PC-9 (cell line): ENCODE results near the gene DMRTA2.

Experiments used
- EZH2 ChIP-seq: fragments of 200-600 bp; sonication (generic); IDR thresholded peaks from 2 replicates; pipeline ENCODE4 v1.8.0; 2017; ENCODE audit warnings: antibody characterized with exemption, low read depth
- TF ChIP-seq, protein P1 (sequence below): fragments of 200-600 bp; sonication (generic); conservative IDR thresholded peaks from 2 replicates; pipeline ENCODE4 v1.6.1; 2017; ENCODE audit warnings: mixed run types, antibody characterized with exemption, mild to moderate bottlenecking, moderate library complexity

DNA sequence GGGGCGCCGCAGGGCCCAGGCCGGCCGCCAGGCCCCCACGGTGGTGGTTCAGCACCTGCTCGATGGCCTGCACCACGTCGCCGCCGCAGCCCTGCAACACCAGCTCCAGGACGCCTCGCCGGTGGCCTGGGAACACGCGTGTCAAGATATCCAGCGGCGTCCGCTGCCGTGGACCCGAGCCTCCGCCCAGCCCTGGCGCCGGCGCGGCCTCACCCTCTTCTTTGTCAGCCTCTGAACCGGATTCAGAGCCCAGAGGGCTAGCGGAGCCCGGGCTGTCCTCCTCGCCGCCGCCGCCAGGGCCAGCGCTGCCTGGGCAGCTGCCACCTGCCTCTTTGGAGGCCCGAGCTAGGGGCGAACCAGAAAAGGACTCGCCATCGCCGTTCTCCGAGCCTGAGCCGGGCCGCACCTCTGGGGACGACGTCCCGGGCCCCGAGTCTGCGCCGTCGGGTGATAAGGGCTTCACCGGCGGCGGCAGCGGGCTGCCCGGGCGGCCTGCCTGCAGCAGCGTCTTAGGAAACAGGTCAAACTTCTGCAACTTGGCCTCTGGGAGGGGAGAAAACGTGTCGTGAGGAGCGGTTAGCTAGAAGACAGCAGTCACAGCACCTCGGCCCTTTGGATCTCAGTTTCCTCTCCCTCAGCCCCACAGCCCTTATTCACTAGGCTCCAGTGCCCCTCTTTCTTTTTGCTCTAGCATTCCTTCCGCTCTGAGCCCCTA, 3.9 kb downstream of the DMRTA2 start:
- TF ChIP-seq, protein P1, sequence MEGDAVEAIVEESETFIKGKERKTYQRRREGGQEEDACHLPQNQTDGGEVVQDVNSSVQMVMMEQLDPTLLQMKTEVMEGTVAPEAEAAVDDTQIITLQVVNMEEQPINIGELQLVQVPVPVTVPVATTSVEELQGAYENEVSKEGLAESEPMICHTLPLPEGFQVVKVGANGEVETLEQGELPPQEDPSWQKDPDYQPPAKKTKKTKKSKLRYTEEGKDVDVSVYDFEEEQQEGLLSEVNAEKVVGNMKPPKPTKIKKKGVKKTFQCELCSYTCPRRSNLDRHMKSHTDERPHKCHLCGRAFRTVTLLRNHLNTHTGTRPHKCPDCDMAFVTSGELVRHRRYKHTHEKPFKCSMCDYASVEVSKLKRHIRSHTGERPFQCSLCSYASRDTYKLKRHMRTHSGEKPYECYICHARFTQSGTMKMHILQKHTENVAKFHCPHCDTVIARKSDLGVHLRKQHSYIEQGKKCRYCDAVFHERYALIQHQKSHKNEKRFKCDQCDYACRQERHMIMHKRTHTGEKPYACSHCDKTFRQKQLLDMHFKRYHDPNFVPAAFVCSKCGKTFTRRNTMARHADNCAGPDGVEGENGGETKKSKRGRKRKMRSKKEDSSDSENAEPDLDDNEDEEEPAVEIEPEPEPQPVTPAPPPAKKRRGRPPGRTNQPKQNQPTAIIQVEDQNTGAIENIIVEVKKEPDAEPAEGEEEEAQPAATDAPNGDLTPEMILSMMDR = no peak
- TF ChIP-seq EZH2 = no peak
